Breast epithelium (tissue), 3 donors: ENCODE measurements around the gene NEDD4L.

Experiments
- POLR2A ChIP-seq: fragments of 450-650 bp; IDR thresholded peaks from one replicate; pipeline ENCODE4 v1.6.1; 2016; ENCODE audit warnings: antibody characterized with exemption, mild to moderate bottlenecking, moderate library complexity
- TF ChIP-seq, protein P1 (sequence below), 3 donors: fragments of 450-650 bp; IDR thresholded peaks; one replicate each; pipeline ENCODE4 v1.5.1; 2016 to 2017; ENCODE audit warnings: antibody characterized with exemption in 3 of 3, mild to moderate bottlenecking in 3 of 3, moderate library complexity in 3 of 3

DNA sequence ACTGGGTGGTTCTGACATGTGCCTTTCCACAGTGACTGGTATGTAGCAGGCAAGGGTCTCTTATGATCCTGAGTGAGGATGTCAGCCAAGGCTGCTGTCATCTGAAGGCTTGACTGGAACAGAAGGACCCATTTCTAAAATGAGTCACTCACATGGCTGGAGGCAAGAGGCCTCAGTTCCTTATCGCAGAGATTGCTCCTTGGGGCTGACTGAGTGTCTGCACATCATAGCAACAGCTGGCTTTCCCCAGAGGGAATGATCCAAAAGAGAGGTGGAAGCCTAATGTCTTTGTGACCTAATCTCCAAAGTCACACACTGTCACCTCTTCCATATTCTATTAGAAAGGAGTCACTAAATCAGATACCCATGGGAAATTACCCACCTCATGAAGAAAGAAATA is 114.0 kb downstream of the NEDD4L start:
- TF ChIP-seq, protein P1, sequence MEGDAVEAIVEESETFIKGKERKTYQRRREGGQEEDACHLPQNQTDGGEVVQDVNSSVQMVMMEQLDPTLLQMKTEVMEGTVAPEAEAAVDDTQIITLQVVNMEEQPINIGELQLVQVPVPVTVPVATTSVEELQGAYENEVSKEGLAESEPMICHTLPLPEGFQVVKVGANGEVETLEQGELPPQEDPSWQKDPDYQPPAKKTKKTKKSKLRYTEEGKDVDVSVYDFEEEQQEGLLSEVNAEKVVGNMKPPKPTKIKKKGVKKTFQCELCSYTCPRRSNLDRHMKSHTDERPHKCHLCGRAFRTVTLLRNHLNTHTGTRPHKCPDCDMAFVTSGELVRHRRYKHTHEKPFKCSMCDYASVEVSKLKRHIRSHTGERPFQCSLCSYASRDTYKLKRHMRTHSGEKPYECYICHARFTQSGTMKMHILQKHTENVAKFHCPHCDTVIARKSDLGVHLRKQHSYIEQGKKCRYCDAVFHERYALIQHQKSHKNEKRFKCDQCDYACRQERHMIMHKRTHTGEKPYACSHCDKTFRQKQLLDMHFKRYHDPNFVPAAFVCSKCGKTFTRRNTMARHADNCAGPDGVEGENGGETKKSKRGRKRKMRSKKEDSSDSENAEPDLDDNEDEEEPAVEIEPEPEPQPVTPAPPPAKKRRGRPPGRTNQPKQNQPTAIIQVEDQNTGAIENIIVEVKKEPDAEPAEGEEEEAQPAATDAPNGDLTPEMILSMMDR (IDR thresholded peaks at IDR 0.05) = no peak
- TF ChIP-seq POLR2A = no peak
